Neural cell (in vitro differentiated cells): ENCODE data around the gene ATXN7L1. TPM values are rescaled to one million over a fixed set of nuclear protein-coding genes. Genes with fewer than 3 reads are reported as not detected.

Source experiments
- H2AFZ ChIP-seq: fragments of 200-600, 300-800 bp; sonication (generic), shearing (Covaris generic); 2 replicates; pipeline ENCODE4 v1.6.0; 2014; ENCODE audit warnings: low read depth, mild to moderate bottlenecking, antibody characterized with exemption, low read length, moderate library complexity
- H3F3A ChIP-seq: fragments of 200-600 bp; shearing (Covaris generic); 2 replicates; pipeline ENCODE4 v1.6.1; 2016; ENCODE audit warnings: mild to moderate bottlenecking, moderate library complexity, mixed read lengths, antibody characterized with exemption, low read length; ENCODE audit not compliant: insufficient read depth, poor library complexity, severe bottlenecking
- H3K27ac ChIP-seq: fragments of 200-600, 300-800 bp; sonication (generic), shearing (Covaris generic); 2 replicates; pipeline ENCODE4 v1.5.1; 2014; ENCODE audit warnings: mild to moderate bottlenecking, low read length, moderate library complexity
- H3K27me3 ChIP-seq: fragments of 300-800, 200-600 bp; sonication (generic), shearing (Covaris generic); 2 replicates; pipeline ENCODE4 v1.6.0; 2014; ENCODE audit warnings: mild to moderate bottlenecking, low read depth, low read length, moderate library complexity; ENCODE audit not compliant: insufficient read depth
- H3K36me3 ChIP-seq: fragments of 300-800, 200-600 bp; sonication (generic), shearing (Covaris generic); 2 replicates; pipeline ENCODE4 v1.5.1; 2014; ENCODE audit warnings: mild to moderate bottlenecking, antibody characterized with exemption, low read length, moderate library complexity; ENCODE audit not compliant: insufficient read depth
- H3K4me2 ChIP-seq: fragments of 300-800, 200-600 bp; sonication (generic), shearing (Covaris generic); 2 replicates; pipeline ENCODE4 v1.6.0; 2014; ENCODE audit warnings: mild to moderate bottlenecking, low read length
- H3K4me3 ChIP-seq: fragments of 300-800, 200-600 bp; sonication (generic), shearing (Covaris generic); 2 replicates; pipeline ENCODE4 v1.5.1; 2014; ENCODE audit warnings: mild to moderate bottlenecking, low read length, moderate library complexity
- H3K79me2 ChIP-seq: fragments of 200-600 bp; shearing (Covaris generic); replicated peaks from 2 replicates; pipeline ENCODE4 v1.6.0; 2014; ENCODE audit warnings: mild to moderate bottlenecking, low read length, moderate library complexity; ENCODE audit not compliant: insufficient read depth
- H3K9ac ChIP-seq: fragments of 300-800, 200-600 bp; sonication (generic), shearing (Covaris generic); 2 replicates; pipeline ENCODE4 v1.6.1; 2016; ENCODE audit warnings: mild to moderate bottlenecking, low read length, mixed read lengths
- H3K9me2 ChIP-seq: fragments of 200-600 bp; shearing (Covaris generic); 2 replicates; pipeline ENCODE4 v1.6.1; 2016; ENCODE audit warnings: mild to moderate bottlenecking, low read length, mixed read lengths; ENCODE audit not compliant: insufficient read depth
- H3K9me3 ChIP-seq: fragments of 200-600, 300-800 bp; sonication (generic), shearing (Covaris generic); 2 replicates; pipeline ENCODE4 v1.6.1; 2016; ENCODE audit warnings: mild to moderate bottlenecking, mixed run types, low read length, moderate library complexity, mixed read lengths
- H4K20me1 ChIP-seq: fragments of 200-600 bp; shearing (Covaris generic); 2 replicates; pipeline ENCODE4 v1.6.1; 2016; ENCODE audit warnings: mild to moderate bottlenecking, mixed run types; ENCODE audit not compliant: insufficient read depth
- EP300 ChIP-seq: fragments of 450-650 bp; conservative IDR thresholded peaks from 2 replicates; pipeline ENCODE4 v1.6.1; 2014; ENCODE audit warnings: antibody characterized with exemption, mild to moderate bottlenecking, moderate library complexity; ENCODE audit not compliant: poor library complexity, severe bottlenecking
- EZH2 ChIP-seq: fragments of 200-600, 300-800 bp; shearing (Covaris generic), sonication (generic); IDR thresholded peaks from 2 replicates; pipeline ENCODE4 v1.6.1; 2014; ENCODE audit warnings: antibody characterized with exemption, low read length, borderline replicate concordance, mild to moderate bottlenecking; ENCODE audit not compliant: insufficient read depth, poor library complexity, severe bottlenecking
- MXI1 ChIP-seq: fragments of 450-650 bp; conservative IDR thresholded peaks from 2 replicates; pipeline ENCODE4 v1.6.1; 2014; ENCODE audit warnings: antibody characterized with exemption, mild to moderate bottlenecking; ENCODE audit not compliant: poor library complexity, severe bottlenecking
- POLR2AphosphoS5 ChIP-seq: IDR thresholded peaks from 2 replicates; pipeline ENCODE4 v1.6.1; 2012
- RAD21 ChIP-seq: fragments of 450-650 bp; conservative IDR thresholded peaks from 2 replicates; pipeline ENCODE4 v1.6.1; 2014; ENCODE audit warnings: antibody characterized with exemption, mild to moderate bottlenecking, moderate library complexity
- SMC3 ChIP-seq: fragments of 450-650 bp; conservative IDR thresholded peaks from 2 replicates; pipeline ENCODE4 v1.6.1; 2014; ENCODE audit warnings: antibody characterized with exemption, mild to moderate bottlenecking, moderate library complexity; ENCODE audit not compliant: poor library complexity
- TAF1 ChIP-seq: IDR thresholded peaks from 2 replicates; pipeline ENCODE4 v1.6.1; 2012; ENCODE audit warnings: low read depth
- polyA plus RNA-seq: library from polyadenylated mRNA; depleted of rRNA; stranded (reverse); fragments of >200 nt; gene quantifications from 2 replicates; pipeline ENCODE4 v1.2.3, GENCODE V29; 2014
- TF ChIP-seq, protein P1 (sequence below): fragments of 450-650 bp; IDR thresholded peaks from 2 replicates; pipeline ENCODE4 v1.5.1; 2014; ENCODE audit warnings: antibody characterized with exemption, mild to moderate bottlenecking, moderate library complexity; ENCODE audit not compliant: poor library complexity, severe bottlenecking
- TF ChIP-seq, protein P2 (sequence below): IDR thresholded peaks from 2 replicates; pipeline ENCODE4 v1.6.1; 2012; ENCODE audit warnings: borderline replicate concordance

The ATXN7L1 gene
- polyA plus RNA-seq, 1 donor from 2014 or later = 4.3 TPM

DNA sequence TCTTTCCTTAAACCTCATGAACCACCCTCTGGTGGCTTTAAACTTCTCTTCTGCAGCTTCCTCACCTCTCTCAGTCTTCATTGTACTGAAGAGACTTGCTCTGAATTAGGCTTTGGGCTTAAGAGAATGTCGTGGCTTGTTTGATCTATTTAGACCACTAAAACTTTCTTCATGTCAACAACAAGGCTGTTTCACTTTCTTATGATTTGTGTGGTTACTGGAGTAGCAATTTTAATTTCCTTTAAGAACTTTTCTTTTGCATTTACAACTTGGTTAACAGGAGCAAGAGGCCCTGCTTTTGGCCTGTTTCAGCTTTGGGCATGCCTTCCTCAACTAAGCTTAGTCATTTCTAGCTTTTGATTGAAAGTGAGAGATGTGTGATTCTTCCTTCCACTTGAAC, 48.5 kb upstream of the ATXN7L1 start:
- no peaks in the 10 kb centered on the region for H3K27me3 ChIP-seq
- H3K9ac ChIP-seq = no peak overlapping the region
- H3K9me3 ChIP-seq = peaks cover 7% of the 10 kb centered on the region
- no peaks in the 10 kb centered on the region for H3F3A ChIP-seq
- H3K4me3 ChIP-seq = no peak overlapping the region
- no peaks in the 10 kb centered on the region for H3K79me2 ChIP-seq
- no peaks in the 10 kb centered on the region for H3K9me2 ChIP-seq
- no peak overlapping the region for H3K4me2 ChIP-seq
- H2AFZ ChIP-seq = no peak overlapping the region
- no peak overlapping the region for H3K27ac ChIP-seq
- TF ChIP-seq, protein P1, sequence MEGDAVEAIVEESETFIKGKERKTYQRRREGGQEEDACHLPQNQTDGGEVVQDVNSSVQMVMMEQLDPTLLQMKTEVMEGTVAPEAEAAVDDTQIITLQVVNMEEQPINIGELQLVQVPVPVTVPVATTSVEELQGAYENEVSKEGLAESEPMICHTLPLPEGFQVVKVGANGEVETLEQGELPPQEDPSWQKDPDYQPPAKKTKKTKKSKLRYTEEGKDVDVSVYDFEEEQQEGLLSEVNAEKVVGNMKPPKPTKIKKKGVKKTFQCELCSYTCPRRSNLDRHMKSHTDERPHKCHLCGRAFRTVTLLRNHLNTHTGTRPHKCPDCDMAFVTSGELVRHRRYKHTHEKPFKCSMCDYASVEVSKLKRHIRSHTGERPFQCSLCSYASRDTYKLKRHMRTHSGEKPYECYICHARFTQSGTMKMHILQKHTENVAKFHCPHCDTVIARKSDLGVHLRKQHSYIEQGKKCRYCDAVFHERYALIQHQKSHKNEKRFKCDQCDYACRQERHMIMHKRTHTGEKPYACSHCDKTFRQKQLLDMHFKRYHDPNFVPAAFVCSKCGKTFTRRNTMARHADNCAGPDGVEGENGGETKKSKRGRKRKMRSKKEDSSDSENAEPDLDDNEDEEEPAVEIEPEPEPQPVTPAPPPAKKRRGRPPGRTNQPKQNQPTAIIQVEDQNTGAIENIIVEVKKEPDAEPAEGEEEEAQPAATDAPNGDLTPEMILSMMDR = no peak
- H3K36me3 ChIP-seq = no peaks in the 10 kb centered on the region
- H4K20me1 ChIP-seq = no peaks in the 10 kb centered on the region

DNA sequence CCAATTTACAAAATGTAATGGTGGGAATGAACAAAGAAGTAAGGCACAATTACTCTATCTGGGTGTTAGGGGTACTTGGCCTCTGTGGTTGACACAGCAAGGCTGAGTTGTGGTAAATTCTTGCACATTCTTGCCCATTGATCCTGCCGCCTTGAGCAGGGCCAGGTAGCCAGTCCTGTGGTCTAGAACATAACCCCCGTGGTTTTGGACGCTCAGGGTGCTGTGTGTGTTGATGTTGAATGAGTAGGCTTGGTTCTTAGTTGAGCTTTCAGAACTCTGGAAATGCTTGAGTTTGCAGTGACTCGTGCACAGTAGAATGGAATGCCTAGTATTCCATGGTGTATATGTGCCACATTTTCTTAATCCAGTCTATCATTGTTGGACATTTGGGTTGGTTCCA, 44.4 kb upstream of the ATXN7L1 start:
- Histone ChIP-seq H3K9me2 (no peaks in the 10 kb centered on the region), H2AFZ (no peak overlapping the region), H3K36me3 (no peaks in the 10 kb centered on the region), H3K27ac (no peak overlapping the region), H4K20me1 (no peaks in the 10 kb centered on the region), H3K9me3 (peaks cover 7% of the 10 kb centered on the region), H3K9ac (no peak overlapping the region), H3F3A (no peaks in the 10 kb centered on the region), H3K4me3 (no peak overlapping the region), H3K79me2 (no peaks in the 10 kb centered on the region), H3K27me3 (no peaks in the 10 kb centered on the region), H3K4me2 (no peak overlapping the region)
- TF ChIP-seq RAD21 (no peak), MXI1 (no peak), TAF1 (no peak), EZH2 (no peak), POLR2AphosphoS5 (no peak), SMC3 (no peak), EP300 (no peak)
- TF ChIP-seq, protein P1 = no peak
- TF ChIP-seq, protein P2, sequence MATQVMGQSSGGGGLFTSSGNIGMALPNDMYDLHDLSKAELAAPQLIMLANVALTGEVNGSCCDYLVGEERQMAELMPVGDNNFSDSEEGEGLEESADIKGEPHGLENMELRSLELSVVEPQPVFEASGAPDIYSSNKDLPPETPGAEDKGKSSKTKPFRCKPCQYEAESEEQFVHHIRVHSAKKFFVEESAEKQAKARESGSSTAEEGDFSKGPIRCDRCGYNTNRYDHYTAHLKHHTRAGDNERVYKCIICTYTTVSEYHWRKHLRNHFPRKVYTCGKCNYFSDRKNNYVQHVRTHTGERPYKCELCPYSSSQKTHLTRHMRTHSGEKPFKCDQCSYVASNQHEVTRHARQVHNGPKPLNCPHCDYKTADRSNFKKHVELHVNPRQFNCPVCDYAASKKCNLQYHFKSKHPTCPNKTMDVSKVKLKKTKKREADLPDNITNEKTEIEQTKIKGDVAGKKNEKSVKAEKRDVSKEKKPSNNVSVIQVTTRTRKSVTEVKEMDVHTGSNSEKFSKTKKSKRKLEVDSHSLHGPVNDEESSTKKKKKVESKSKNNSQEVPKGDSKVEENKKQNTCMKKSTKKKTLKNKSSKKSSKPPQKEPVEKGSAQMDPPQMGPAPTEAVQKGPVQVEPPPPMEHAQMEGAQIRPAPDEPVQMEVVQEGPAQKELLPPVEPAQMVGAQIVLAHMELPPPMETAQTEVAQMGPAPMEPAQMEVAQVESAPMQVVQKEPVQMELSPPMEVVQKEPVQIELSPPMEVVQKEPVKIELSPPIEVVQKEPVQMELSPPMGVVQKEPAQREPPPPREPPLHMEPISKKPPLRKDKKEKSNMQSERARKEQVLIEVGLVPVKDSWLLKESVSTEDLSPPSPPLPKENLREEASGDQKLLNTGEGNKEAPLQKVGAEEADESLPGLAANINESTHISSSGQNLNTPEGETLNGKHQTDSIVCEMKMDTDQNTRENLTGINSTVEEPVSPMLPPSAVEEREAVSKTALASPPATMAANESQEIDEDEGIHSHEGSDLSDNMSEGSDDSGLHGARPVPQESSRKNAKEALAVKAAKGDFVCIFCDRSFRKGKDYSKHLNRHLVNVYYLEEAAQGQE = no peak
